Measurements from ENCODE around the gene COX6B2.
A peak's percentile ranks its signal among the peaks of the same experiment; 100 is the strongest.

The COX6B2 gene

DNA sequence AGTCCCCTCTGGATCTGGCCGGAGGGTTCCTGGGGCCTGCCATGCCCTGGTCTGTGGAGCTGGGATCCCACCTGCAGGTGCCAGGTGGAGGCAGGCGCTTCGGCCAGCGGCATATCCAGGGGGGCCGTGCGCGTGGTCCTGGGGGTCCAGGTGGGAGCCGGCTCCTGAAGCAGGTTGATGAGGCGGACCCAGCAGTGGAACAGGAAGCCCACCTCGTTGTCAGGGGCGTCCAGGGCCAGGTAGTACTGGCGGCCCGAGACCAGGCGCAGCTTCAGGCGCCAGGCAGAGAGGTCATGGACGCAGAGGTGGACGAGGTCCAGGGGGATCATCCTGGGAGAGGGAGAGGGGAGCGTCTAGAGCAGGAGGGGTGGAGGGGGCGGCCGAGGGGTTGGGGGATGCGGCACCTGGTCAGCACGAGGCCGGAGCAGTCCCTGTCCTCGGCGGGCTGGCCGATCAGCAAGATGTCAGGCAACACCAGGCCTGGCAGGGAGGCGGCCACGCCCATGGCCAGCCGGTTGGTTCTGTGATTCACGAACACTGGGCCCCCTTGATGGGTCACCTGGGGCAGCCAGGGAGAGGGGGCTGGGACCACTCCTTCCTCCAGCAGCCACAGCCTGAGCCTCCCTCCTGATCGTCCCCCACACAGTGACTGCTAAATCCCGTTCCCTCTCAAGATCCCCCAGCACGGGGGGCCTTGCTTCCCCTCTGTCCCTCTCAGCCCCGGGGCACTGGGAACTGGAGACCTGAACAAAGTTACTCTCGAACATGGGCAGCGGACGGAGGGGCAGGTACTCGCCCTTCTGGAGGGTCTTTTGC, 7.9 kb upstream of the COX6B2 start:
- DNase-seq, result no peak

GRCh38 chr19:55360902-55361301, 6.4 kb upstream of the COX6B2 start:
- no peak for DNase-seq

DNA sequence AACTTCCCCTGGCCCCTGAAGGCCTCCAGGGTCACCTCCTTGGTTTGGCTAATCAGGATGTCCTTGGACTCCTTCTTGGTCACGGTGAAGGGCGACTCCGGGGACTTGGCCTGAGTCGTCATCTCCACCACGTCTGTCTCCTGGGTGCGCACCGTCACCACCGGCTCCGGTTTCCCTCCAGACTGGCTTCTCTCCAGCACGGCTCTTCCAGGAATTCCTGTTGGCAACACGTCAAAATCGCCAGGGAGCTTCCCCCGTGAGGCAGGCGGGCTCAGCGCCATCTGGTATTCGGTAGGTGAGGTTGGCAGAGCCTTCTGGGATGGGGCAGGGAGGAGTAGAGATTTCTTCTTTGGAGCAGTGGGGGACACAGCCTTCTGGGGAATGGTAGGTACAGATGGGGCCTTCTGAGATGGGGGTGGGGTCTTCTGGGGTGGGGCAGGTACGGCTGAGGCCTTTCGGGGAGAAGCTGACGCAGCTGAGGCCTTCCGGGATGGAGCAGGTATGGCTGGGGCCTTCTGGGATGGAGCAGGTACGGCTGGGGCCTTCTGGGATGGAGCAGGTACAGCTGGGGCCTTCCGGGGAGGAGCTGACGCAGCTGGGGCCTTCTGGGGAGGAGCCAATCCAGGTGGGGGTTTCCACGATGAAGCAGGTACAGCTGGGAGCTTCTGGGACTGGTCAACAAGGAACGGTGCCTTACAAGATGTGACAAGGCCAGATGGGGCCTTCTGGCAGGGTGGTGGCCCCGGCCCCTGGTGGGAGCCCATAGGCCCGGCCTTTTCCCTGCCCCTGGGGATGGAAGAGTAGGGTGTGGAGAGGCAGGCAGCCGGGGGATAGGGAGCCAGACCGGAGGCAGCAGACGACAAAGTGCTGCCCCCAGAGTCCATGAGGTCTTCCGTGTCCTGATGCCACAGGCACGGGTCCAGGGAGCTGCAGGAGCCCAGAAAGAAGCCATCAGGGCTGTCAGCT, 4.7 kb upstream of the COX6B2 start:
- DNase-seq, result no peak

- DNase-seq, result no peak
These were observed 4.0 kb upstream of the COX6B2 start for GRCh38 chr19:55358493-55358892.

DNA sequence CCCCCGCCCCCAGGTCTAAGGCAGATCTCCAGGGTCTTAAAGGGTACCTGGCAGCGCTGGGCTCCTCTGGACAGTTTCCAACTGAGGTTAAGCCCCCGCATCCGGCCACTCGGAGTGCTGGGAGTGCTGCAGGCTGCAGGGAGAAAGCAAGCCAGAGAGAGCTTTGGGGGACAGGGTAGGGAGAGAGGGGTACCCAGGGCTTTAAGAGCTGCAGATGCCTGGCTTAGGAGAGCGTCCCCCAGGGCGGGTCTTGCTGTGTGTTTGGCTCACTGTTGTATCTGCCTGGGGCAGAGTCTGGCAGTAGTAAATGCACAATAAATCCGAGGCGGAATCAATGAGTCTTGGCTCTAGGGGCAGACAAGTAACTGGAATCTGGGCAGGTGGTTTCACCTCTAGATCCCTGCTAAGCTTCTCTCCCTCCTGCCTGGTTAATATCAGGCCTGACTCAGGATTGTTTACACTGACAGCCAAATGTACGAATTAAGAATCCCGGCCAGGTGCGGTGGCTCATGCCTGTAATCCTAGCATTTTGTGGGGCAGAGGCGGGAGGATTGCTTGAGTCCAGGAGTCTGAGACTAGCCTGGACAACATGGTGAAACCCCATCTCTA, 798 bp upstream of the COX6B2 start:
- DNase-seq, result no peak

DNA sequence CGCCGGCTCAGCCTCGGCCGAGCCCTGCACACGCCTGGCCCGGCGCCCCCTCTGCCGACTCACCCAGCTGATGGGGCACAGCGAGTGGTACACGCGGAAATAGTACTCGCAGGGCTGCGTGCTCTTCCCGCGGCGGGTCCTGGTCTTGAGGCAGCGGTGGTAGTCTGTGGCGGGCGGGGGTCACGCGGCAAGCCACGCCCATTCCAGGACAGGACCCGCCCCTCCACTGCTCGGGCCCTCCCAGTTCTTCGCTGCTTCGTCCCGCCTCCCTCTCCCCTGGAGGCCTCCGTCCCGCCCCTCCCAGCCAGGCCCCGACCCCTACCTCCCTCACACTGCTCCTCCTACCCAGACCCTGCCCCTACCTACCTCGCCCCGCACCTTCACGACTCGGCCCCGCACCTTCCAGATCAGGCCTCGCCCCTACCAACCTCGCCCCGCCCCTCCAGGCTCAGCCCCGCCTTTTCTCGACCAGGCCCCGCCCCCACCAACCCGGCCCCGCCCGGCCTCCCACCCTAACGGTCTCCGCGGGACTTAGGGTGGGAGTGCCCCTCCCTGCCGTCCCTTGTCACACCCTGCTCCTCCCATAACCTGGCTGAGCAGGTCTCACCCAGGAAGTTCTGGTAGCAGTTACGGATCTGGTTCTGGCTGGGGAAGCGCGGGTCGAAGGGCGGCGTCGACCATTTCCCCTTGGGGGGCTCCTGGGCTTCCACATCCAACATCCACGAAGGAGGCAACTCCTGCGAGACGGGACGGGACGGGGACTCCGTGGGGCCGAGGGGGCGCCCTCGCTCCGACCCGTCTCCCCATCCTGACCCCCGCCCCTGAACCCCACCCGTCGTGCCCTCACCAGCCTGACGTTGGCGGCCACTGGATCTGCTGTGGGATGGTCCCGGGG, 469 bp downstream of the COX6B2 start:
- peak; percentile 65 for DNase-seq

DNA sequence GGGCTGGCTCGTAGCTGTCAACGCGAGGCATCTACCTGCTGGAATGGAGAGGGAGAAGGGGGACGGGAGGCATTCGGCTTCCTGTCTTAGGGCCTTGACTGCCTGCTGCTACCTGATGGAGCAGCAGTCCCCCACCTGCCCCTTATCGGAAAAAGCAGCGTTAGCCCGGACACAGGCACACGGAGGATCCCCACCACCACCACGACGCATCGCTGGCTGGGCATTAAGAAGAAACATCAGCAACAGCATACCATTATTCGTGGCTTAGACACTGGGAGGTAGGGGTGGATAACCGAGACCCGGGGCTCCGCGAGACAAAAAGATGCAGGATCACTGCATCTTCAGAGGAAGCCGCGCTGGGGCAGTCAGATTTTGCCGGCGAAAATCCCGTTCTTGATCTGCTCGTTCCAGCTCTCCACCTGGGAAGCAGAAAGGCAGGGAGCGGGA, 1.1 kb downstream of the COX6B2 start:
- no peak for DNase-seq

- DNase-seq, result no peak
These were observed 1.9 kb downstream of the COX6B2 start for GRCh38 chr19:55352549-55353145.

DNA sequence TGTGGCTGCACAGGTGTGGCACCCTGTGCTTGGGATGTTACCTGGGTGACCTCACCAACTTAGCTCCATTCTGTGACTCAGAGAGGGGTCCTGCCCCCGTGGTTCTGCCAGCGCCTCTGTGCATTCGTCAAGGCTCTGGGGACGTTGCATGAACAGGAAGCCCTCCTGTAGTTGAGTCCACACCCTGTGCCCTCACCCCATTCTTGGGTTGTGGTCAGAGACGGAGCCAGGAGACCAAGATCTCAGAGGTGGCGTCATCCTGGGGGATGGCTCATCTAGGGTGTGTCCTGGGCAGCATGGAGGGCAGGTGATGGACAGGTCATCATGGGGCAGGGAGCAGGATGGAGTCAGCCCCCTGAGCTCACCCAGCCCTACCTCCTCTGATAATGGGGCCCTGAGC, 2.5 kb downstream of the COX6B2 start:
- DNase-seq, result no peak

- no peak for DNase-seq
These were observed 3.8 kb downstream of the COX6B2 start for GRCh38 chr19:55350620-55351315.

GRCh38 chr19:55348317-55349034, 6.0 kb downstream of the COX6B2 start:
- no peak for DNase-seq

DNA sequence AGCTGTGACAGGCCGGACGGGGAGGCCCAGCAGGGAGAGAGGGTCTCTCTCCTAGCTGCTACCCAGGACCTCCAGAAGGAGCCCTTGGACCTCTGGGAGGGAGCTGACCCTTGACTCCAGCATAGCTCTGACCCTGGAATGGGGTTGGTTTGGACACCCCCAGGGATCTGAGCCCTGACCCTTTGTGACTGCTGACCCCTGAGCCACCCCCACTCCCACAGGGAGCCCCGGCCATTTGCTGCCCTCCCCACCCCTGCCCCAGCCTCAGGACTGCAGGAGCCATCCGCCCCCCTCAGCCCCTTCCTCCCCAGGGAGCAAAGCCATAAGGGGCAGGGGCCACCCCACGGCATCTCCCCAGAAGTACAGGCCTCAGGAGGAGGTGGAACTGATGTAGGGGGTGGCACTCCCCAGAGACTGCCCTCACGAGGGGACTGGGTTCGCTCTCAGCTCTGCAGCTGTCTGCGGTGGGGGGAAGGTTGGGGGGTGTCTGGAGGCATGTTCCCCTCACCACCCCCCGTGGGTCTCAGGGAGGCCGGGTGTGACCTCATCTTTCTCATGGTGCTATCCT, 7.0 kb downstream of the COX6B2 start:
- no peak for DNase-seq

DNA sequence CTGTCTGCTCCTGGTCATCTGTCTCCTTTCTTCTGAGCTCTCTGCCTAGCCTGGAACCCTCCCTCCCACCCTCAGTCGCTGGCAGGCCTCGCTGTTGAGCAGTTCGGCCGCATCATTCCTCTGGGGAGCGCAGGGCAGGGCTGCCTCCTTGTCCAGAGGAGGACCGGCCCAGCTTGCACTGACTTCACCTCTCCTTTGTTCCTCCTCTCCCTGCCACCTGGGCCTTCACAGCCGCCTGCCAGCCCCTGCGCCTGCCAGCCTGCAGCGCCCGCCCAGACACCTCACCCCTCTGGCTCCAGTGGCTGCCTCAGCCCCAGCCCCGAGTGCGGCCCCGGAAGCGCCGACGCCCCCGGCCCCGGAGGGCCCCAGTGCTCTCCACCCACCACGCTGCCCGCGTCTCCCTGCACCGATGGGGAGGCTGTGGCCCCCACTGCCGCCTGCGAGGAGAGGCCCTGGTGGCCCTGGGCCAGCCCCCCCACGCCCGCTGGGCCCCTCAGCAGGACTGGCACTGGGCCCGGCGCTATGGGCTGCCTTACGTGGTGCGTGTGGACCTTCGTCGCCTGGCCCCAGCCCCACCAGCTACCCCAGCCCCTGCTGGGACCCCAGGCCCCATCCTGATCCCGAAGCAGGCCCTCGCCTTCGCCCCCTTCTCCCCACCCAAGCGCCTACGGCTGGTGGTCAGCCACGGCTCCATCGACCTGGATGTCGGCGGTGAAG, 7.6 kb downstream of the COX6B2 start:
- no peak for DNase-seq

DNA sequence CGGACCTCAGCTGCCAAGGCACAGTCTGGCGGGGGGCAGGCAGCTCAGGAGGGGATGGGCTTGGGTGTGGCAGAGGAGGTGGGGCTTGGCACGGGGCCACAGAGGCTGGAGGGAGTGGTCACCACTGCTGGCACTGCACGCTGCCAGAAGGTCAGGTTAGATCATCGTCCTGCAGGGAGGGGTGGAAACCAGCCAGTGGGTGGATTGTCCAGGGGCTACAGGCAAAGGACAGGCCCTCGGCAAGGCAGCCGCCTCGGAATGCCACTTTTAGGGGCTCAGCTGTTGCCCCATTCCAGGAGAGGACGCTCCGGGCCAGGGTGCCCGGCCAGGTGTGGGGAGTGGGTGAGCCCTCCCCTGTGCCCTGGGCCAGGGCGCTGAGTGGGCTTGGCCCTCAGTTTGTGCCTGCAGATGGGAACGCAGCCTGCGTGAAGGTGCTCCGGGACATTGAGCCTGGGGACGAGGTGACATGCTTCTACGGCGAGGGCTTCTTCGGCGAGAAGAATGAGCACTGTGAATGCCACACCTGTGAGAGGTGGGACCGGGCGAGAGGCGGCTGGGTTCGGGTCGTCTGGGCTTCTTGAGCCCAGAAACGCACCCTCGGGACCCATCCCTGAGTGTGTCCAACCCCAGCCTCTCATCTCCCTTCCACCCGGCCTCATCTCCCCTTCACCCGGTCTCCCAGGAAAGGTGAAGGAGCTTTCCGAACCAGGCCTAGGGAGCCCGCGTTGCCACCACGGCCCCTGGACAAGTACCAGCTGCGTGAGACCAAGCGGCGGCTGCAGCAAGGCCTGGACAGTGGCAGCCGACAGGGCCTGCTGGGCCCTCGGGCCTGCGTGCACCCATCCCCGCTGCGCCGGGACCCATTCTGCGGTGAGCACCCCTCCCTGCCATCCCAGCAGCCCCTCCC, 8.4 kb downstream of the COX6B2 start:
- no peak for DNase-seq

DNA sequence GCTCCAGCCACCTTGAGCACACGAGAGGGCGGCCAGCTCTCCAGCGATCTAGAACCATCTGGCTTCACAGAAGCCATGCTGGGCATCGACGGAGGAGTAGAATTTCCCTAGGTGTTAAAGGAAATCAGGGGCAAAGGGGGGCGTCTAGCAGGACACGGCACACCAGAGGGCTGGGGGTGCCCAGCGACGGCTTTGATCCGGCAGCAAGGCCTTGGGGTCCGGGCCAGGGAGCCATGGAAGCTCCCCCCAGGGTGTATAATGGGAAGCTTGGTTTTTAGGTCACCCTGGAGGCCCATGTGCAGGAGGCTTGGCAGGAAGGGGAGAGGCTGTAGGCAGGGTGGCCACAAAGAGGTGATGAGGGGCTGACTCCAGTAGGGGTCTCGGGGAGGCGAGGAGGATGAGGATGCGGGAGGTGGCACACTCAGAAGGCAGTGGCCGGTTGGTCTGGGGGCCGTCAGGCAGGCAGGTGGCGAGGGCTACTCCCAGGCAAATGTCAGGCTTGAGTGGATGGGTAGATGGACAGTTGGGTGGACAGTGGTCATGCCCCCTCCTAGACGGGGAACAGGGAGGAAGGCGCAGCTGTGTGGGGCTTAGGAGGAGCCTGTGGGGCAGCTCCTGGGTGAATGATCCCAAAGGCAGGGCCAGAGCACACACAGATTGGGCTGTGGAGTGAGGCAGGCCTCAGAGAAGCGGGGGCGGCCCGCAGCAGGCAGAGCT, 9.3 kb downstream of the COX6B2 start:
- no peak for DNase-seq

GRCh38 chr19:55344444-55344843, 10.1 kb downstream of the COX6B2 start:
- no peak for DNase-seq
